Stimulated activated CD4-positive, alpha-beta T cell treated with anti-CD3 and anti-CD28 coated beads, Interleukin-1b, Interleukin-23, amount 100 ng/mL, for 24 hours (primary cell): Measurements from ENCODE around the gene TCF25.
"Not testable (repeated sequence)": the region's sequence is repeated elsewhere in the genome, so short reads cannot be mapped to it uniquely, and the experiment has no call there.

Source experiments
- DNase-seq, 4 experiments: peaks; one replicate each; pipeline ENCODE4 v3.0.0-alpha.2; 2020; ENCODE audit warnings: low read depth in 4 of 4, low spot score in 1 of 4

TCF25 gene, protein sequence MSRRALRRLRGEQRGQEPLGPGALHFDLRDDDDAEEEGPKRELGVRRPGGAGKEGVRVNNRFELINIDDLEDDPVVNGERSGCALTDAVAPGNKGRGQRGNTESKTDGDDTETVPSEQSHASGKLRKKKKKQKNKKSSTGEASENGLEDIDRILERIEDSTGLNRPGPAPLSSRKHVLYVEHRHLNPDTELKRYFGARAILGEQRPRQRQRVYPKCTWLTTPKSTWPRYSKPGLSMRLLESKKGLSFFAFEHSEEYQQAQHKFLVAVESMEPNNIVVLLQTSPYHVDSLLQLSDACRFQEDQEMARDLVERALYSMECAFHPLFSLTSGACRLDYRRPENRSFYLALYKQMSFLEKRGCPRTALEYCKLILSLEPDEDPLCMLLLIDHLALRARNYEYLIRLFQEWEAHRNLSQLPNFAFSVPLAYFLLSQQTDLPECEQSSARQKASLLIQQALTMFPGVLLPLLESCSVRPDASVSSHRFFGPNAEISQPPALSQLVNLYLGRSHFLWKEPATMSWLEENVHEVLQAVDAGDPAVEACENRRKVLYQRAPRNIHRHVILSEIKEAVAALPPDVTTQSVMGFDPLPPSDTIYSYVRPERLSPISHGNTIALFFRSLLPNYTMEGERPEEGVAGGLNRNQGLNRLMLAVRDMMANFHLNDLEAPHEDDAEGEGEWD

DNA sequence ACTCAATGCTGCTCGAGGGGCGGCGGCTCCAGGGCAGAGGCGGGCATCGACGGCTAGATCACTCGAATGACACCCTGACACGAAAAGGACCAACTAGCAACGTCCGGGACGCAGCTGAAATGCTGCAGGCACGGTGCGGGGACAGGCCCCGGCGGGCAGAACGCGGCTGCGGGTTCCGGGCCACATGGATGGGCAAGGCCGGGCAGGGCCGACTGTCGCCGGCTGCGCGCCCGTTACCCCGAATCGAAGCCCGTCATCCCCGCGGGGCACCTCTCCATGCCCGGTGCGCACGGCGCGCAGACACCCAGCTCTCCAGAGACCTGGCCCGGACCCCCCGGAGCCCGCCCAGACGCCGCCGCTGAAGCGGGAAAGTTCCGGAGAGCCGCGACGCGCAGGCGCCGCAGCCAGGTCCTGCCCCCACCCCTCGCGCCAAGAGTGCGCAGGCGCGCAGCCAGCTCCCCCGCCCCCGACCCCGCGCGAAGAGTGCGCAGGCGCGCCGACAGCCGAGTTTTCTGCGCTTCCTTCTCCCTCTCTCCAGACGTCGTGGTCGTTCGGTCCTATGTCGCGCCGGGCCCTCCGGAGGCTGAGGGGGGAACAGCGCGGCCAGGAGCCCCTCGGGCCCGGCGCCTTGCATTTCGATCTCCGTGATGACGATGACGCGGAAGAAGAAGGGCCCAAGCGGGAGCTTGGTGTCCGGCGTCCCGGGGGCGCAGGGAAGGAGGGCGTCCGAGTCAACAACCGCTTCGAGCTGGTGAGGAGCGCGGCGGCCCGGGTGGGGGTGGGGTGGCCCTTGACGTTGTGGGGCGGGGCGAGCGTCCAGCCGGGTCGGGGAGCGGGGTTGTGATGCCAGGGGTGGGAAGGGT lies at the start of gene TCF25:
TCF25 (plus strand) TSS at position 484 of the 863 bp plus-strand sequence; CDS start at position 560, 76 bp downstream.
- DNase-seq = peak; percentile 73 to 83 (median 78)

DNA sequence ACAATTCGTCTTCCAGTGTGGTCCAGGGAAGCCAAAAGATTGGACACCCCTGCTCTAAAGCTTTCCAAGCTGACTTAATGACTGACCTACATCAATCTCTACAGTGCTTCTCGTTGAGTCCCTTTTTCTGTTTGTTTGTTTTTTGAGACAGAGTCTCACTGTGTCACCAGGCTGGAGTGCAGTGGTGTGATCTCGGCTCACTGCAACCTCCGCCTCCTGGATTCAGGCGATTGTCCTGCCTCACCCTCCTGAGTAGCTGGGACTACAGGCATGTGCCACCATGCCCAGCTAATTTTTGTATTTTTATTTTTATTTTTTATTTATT lies 49.6 kb upstream of the TCF25 start:
- DNase-seq = not testable (repeated sequence)

- DNase-seq = no peak
Measured at GRCh38 chr16:89826531-89827382, 46.6 kb upstream of the TCF25 start.

DNA sequence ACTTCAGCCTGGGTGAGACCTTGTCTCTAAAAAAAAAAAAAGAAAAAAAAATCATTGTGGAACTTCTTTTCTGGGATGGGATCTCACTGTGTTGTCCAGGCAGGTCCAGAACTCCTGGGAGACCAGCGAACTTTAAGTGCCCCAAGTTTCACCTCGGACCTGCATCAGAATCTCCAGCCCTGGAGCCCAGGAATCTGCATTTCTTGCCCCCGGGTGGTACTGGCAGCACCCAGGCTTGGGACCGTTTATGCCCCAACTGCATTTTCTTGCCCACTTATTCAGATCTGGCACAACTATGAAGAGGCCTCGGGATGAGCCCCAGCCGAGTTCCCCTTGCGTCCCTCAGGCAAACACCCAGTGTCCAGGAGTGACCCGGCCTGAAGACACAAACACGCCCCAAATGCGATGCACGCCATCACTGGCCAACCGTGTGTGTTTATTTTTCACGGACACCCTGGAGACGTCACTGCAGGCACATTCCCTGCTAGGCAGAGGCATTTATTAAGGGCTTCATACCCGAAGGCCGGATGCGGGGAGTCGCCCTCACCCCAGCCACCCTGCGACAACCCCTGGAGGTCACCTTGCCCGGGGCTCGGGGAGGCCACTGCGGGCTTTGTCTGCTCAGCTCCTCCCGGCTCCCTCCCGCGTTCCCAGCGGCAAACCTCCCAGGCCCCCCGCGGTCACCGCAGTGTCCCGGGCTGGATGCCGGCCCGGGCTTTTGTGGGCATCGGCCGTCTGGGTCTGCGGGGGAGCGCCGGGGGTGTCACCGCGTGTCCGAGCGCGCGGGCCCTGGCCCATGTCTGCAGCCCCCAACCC lies 45.8 kb upstream of the TCF25 start:
- DNase-seq = no peak

GRCh38 chr16:89828199-89828869 lies 45.1 kb upstream of the TCF25 start, which contains the start of gene SPIRE2:
SPIRE2 (plus strand) TSS chr16:89828475; CDS start chr16:89828551, 76 bp downstream.
- peak; percentile 36 to 46 (median 44) for DNase-seq

- no peak for DNase-seq
Measured at GRCh38 chr16:89828870-89829629, 44.3 kb upstream of the TCF25 start.

DNA sequence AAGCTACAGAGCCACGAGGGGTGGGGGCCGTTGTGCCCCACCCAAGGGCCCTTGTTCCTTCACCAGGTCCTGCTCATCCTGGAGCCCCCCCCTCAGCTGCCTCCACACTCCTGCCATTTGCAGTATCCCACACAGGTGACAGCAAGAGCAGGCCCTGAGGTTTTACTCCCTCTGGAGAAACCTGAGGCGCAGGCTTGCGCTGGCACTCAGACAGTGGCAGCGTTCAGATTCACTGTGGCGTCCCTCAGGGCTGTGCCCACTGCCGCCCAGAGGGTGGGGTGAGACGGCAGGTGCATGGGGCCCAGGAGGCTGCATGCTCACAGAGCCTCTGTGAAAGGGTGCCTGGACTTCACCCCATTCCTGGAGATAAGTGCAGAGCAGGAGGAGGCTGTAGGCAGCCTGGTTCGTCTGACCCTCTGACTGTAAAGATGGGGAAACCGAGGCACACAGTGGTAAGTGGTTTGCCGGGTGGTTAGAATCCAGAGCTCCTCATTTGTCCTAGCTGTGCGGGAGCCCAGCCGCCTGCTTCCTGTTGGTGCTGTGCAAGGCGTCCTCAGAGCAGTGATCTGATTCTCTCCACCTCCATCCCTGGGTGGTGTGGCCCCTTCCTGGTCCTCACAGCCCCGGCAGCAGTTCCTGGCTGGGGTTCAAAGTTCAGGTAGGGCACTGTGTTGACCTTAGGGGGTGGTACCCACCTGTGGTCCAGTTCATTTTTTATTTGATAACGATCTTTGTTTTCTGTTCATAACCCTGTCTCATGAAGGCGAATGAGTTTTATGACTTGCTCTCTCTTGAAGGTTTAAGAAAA lies 43.6 kb upstream of the TCF25 start:
- no peak for DNase-seq

DNA sequence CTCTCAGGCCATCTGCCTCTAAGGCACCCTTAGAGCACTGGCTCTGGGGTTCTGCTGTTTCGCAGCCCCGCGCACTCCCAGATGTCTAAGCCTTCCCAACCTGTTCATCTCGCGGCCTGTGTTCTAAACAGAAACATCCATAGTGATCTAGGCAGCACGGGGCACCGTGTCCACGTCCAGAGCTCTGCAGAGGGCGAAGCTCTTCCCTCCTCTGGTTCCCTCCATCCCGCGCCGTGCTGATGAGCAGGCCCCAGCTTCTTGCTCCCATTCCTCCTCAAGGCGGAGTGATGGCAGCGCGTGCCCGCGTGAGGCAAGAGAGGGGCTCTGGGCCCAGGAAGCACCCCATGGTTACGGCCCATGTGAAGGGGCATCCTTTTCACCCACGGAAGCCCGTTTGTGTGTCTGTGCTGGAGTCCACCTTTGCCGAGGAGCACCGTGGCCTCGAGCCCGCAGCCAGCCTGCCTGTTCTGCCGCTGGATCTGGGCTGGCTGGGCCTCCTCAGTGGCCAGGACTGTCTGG lies 41.5 kb upstream of the TCF25 start:
- no peak for DNase-seq

DNA sequence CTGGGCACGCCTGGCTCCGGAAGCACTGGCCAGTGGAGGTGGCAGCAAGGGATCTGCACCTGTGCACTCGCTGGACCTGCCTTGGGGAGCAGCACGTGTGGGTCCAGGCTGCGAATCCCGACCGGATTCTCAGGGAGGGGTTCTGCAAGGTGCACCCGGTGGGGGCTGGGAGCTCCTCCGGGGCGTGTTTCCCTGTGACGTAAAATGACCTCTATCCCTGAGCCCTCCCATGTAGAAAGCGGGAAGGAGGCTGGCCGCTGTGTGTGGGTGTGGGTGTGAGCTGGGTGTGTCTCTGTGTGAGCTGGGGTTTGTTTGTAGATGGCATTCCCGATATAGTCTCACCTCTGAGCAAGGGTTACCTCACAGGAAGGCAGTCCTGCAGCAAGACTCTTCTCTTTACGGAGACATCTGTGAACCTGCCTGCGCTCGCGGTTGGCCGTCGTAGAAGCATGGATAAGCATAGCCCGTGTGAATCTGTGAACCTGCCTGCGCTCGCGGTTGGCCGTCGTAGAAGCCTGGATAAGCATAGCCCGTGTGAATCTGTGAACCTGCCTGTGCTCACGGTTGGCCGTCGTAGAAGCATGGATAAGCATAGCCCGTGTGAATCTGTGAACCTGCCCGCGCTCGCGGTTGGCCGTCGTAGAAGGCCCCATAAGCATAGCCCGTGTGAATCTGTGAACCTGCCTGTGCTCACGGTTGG lies 39.6 kb upstream of the TCF25 start:
- DNase-seq = not testable (repeated sequence)

DNA sequence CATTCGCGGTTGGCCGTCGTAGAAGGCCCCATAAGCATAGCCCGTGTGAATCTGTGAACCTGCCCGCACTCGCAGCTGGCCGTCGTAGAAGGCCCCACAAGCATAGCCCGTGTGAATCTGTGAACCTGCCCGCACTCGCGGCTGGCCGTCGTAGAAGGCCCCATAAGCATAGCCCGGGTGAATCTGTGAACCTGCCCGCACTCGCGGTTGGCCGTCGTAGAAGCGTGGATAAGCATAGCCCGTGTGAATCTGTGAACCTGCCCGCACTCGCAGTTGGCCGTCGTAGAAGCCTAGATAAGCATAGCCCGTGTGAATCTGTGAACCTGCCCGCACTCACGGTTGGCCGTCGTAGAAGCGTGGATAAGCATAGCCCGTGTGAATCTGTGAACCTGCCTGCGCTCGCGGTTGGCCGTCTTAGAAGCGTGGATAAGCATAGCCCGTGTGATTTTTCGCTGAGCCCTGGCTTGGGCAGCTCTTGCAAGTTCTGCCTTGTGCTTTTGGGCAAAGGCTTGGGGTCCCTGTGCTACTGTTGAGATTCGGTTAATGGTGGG lies 38.5 kb upstream of the TCF25 start:
- DNase-seq = not testable (repeated sequence)

GRCh38 chr16:89836484-89836883 lies 36.9 kb upstream of the TCF25 start:
- not testable (repeated sequence) for DNase-seq

GRCh38 chr16:89837014-89837546 lies 36.3 kb upstream of the TCF25 start:
- no peak for DNase-seq

GRCh38 chr16:89841275-89841674 lies 32.1 kb upstream of the TCF25 start:
- no peak for DNase-seq

DNA sequence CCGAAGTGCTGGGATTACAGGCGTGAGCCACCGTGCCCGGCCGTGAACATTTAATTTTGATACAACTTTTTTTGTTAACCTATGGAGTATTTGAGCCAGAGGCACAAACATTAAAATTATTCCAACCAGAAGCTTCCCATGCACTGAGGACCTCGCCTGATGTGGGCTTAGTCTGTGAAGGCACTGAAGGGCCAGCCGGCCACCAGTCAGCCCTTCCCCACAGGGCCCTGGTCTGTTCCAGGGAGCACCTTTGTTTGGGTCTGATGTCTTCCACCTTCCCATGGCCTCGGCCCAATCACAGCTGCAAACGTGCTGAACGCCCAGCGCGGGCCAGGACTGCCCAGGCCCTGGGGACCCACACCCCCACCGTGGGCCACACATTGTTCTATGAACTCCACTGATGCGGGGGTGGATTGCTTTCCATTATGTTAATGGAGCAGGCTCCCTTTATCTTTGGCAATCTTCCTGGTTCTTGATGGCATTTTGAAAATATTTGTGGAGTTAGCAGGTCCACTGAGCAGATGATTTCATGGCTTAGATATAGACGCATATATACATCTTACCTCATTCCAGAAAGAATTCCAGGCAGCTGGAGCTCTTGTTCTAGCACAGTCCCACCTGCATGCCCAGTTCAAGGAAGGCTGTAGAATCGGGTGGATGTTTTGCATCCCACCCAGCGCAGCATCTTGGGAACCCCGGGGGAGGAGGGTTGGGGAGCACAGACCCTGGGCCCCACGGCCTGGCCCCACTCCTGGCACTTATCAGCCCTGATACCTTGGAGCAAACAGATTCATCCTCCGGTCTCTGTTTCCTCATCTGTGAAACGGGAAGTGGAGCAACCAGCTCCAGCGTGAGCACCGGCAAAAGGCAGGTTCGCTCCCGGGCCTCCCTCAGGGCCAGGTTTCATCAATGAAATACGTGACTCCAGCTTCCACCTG lies 30.7 kb upstream of the TCF25 start:
- DNase-seq = no peak
